Suprapubic skin (tissue), 4 donors: ENCODE measurements around the gene NPHP4. TPM values are rescaled to one million over a fixed set of nuclear protein-coding genes. Genes with fewer than 3 reads are reported as not detected.

Source experiments
- DNase-seq, 2 donors: peaks; one replicate each; pipeline ENCODE4 v3.0.0-alpha.2; 2019; ENCODE audit warnings: low spot score in 2 of 2
- H3K27ac ChIP-seq: fragments of 200-600 bp; sonication (generic); one replicate; pipeline ENCODE4 v1.5.1; 2019
- H3K27me3 ChIP-seq: fragments of 200-600 bp; sonication (generic); one replicate; pipeline ENCODE4 v1.5.1; 2019
- H3K36me3 ChIP-seq: fragments of 200-600 bp; sonication (generic); one replicate; pipeline ENCODE4 v1.5.1; 2019
- H3K4me1 ChIP-seq: fragments of 200-600 bp; sonication (generic); one replicate; pipeline ENCODE4 v1.5.1; 2019
- H3K4me3 ChIP-seq: fragments of 200-600 bp; sonication (generic); one replicate; pipeline ENCODE4 v1.5.1; 2019; ENCODE audit warnings: mild to moderate bottlenecking
- H3K9me3 ChIP-seq: fragments of 200-600 bp; sonication (generic); one replicate; pipeline ENCODE4 v1.5.1; 2019
- CTCF ChIP-seq, 2 donors: fragments of 200-600 bp in 1 of 2; fragments of 450-650 bp in 1 of 2; sonication (generic) in 1 of 2; IDR thresholded peaks; one replicate each; pipeline ENCODE4 v1.5.1; 2016 to 2019; ENCODE audit warnings: antibody characterized with exemption in 2 of 2, mild to moderate bottlenecking in 1 of 2, moderate library complexity in 1 of 2
- EP300 ChIP-seq: sonication (generic); formaldehyde crosslinking; IDR thresholded peaks from one replicate; pipeline ENCODE4 v1.6.1; 2017; ENCODE audit warnings: antibody characterized with exemption
- POLR2A ChIP-seq, 2 donors: fragments of 450-650 bp; IDR thresholded peaks; one replicate each; pipeline ENCODE4 v1.6.1; 2017; ENCODE audit warnings: antibody characterized with exemption in 2 of 2, mild to moderate bottlenecking in 2 of 2, moderate library complexity in 2 of 2
- POLR2AphosphoS5 ChIP-seq, 3 donors: sonication (generic); formaldehyde crosslinking; IDR thresholded peaks; one replicate each; pipeline ENCODE4 v1.6.1; 2017; ENCODE audit warnings: antibody characterized with exemption in 3 of 3
- WGBS: methylation state at CpG from one replicate; pipeline ENCODE4 v1.1.5; 2018; 5-methylcytosine and 5-hydroxymethylcytosine counted together
- total RNA-seq, 4 donors: library from RNA; depleted of rRNA; stranded (reverse); fragments of >200 nt; gene quantifications; one replicate each; pipeline ENCODE4 v1.1.0, GENCODE V29; 2016

NPHP4 gene
- total RNA-seq, 4 donors from 2014 or later, result 26.3 to 33.7 (median 29.1) TPM

- Histone ChIP-seq H3K27me3 (no peaks in the 10 kb centered on the region), H3K27ac (no peak overlapping the region), H3K4me1 (peaks cover 6% of the 10 kb centered on the region), H3K9me3 (no peaks in the 10 kb centered on the region), H3K4me3 (no peak overlapping the region), H3K36me3 (no peaks in the 10 kb centered on the region)
- TF ChIP-seq POLR2AphosphoS5 (IDR thresholded peaks at IDR 0.05) (no peak), CTCF (IDR thresholded peaks at IDR 0.05) (no peak), POLR2A (IDR thresholded peaks at IDR 0.05) (no peak), EP300 (no peak)
- DNase-seq, result peak in 1 of 2 donors; percentile 26
- 94% methylated on average over 10 of the region's 10 CpGs for WGBS
Observed at GRCh38 chr1:5913876-5914275, 78.3 kb downstream of the NPHP4 start.

- TF ChIP-seq EP300, result no peak
- TF ChIP-seq POLR2A (IDR thresholded peaks at IDR 0.05), result no peak
- TF ChIP-seq POLR2AphosphoS5 (IDR thresholded peaks at IDR 0.05), result no peak
- TF ChIP-seq CTCF (IDR thresholded peaks at IDR 0.05), result no peak
- H3K9me3 ChIP-seq, result no peaks in the 10 kb centered on the region
- no peaks in the 10 kb centered on the region for H3K27me3 ChIP-seq
- no peaks in the 10 kb centered on the region for H3K36me3 ChIP-seq
- WGBS, result 91% methylated on average over 14 of the region's 14 CpGs
- no peak overlapping the region for H3K27ac ChIP-seq
- H3K4me1 ChIP-seq, result peaks cover 6% of the 10 kb centered on the region
- peak in 1 of 2 donors; percentile 44 for DNase-seq
- no peak overlapping the region for H3K4me3 ChIP-seq
Observed at GRCh38 chr1:5913078-5913845, 79.0 kb downstream of the NPHP4 start.

- WGBS, result 93% methylated on average over 19 of the region's 19 CpGs
- Histone ChIP-seq H3K4me1 (peaks cover 6% of the 10 kb centered on the region), H3K9me3 (no peaks in the 10 kb centered on the region), H3K36me3 (no peaks in the 10 kb centered on the region), H3K27ac (no peak overlapping the region), H3K4me3 (no peak overlapping the region), H3K27me3 (no peaks in the 10 kb centered on the region)
- peak in 1 of 2 donors; percentile 65 for DNase-seq
- TF ChIP-seq POLR2AphosphoS5 (IDR thresholded peaks at IDR 0.05) (no peak), POLR2A (IDR thresholded peaks at IDR 0.05) (no peak), EP300 (no peak), CTCF (IDR thresholded peaks at IDR 0.05) (no peak)
Observed at GRCh38 chr1:5911871-5912271, 80.4 kb downstream of the NPHP4 start.

GRCh38 chr1:5911157-5911556 is 81.1 kb downstream of the NPHP4 start:
- Histone ChIP-seq H3K4me1 (peaks cover 6% of the 10 kb centered on the region), H3K36me3 (no peaks in the 10 kb centered on the region), H3K4me3 (no peak overlapping the region), H3K27me3 (no peaks in the 10 kb centered on the region), H3K9me3 (no peaks in the 10 kb centered on the region), H3K27ac (no peak overlapping the region)
- WGBS, result 97% methylated on average over 13 of the region's 14 CpGs
- peak in 1 of 2 donors; percentile 43 for DNase-seq
- TF ChIP-seq POLR2A (IDR thresholded peaks at IDR 0.05), result no peak
- TF ChIP-seq CTCF (IDR thresholded peaks at IDR 0.05), result no peak
- TF ChIP-seq EP300, result no peak
- no peak for TF ChIP-seq POLR2AphosphoS5 (IDR thresholded peaks at IDR 0.05)

- TF ChIP-seq POLR2A (IDR thresholded peaks at IDR 0.05), result no peak
- H3K27me3 ChIP-seq, result no peaks in the 10 kb centered on the region
- WGBS, result 94% methylated on average over 9 of the region's 11 CpGs
- peak in 1 of 2 donors; percentile 59 for DNase-seq
- no peaks in the 10 kb centered on the region for H3K9me3 ChIP-seq
- no peak overlapping the region for H3K4me3 ChIP-seq
- H3K4me1 ChIP-seq, result peaks cover 3% of the 10 kb centered on the region
- H3K27ac ChIP-seq, result no peak overlapping the region
- H3K36me3 ChIP-seq, result no peaks in the 10 kb centered on the region
Observed at GRCh38 chr1:5910666-5911065, 81.6 kb downstream of the NPHP4 start.
